Measurements from ENCODE around the gene PDGFA.

PDGFA gene

GRCh38 chr7:562789-563628, 43.4 kb upstream of the PDGFA start:
- DNase-seq (ENCODE audit: low spot score) = no peak
- TF ChIP-seq CTCF (IDR thresholded peaks at IDR 0.05) = no peak
- no peak overlapping the region for H3K27ac ChIP-seq
- no peak overlapping the region for H3K4me3 ChIP-seq

GRCh38 chr7:562374-562675, 42.7 kb upstream of the PDGFA start:
- no peak for DNase-seq (ENCODE audit: low spot score)
- no peak overlapping the region for H3K27ac ChIP-seq

GRCh38 chr7:561631-562373, 42.2 kb upstream of the PDGFA start:
- TF ChIP-seq CTCF (IDR thresholded peaks at IDR 0.05) = no peak
- Histone ChIP-seq H3K4me3 (no peak overlapping the region), H3K27ac (no peak overlapping the region)
- no peak for DNase-seq (ENCODE audit: low spot score)

More at GRCh38 chr7:562374-562675, 42.7 kb upstream of the PDGFA start:
- no peak for TF ChIP-seq CTCF (IDR thresholded peaks at IDR 0.05)
- no peak overlapping the region for H3K4me3 ChIP-seq

GRCh38 chr7:560966-561630, 41.5 kb upstream of the PDGFA start:
- Histone ChIP-seq H3K27ac (no peak overlapping the region), H3K4me3 (no peak overlapping the region)
- no peak for TF ChIP-seq CTCF (IDR thresholded peaks at IDR 0.05)
- no peak for DNase-seq (ENCODE audit: low spot score)

- no peak for DNase-seq (ENCODE audit: low spot score)
- H3K27ac ChIP-seq = peak overlapping the region; percentile 77 to 78
- H3K4me3 ChIP-seq = no peak overlapping the region
- no peak for TF ChIP-seq CTCF (IDR thresholded peaks at IDR 0.05)
These were observed 39.7 kb upstream of the PDGFA start for GRCh38 chr7:559396-559705.

GRCh38 chr7:557558-557881, 37.9 kb upstream of the PDGFA start:
- H3K27ac ChIP-seq = peak overlapping the region; percentile 77 to 81
- no peak for TF ChIP-seq CTCF (IDR thresholded peaks at IDR 0.05)
- no peak overlapping the region for H3K4me3 ChIP-seq
- peak; percentile 87 for DNase-seq (ENCODE audit: low spot score)
